NCI-H226 (cell line): ENCODE measurements around the gene MCF2L.

Experiments
- DNase-seq: peaks from one replicate; pipeline ENCODE4 v3.0.0-alpha.2; 2015

The MCF2L gene

DNA sequence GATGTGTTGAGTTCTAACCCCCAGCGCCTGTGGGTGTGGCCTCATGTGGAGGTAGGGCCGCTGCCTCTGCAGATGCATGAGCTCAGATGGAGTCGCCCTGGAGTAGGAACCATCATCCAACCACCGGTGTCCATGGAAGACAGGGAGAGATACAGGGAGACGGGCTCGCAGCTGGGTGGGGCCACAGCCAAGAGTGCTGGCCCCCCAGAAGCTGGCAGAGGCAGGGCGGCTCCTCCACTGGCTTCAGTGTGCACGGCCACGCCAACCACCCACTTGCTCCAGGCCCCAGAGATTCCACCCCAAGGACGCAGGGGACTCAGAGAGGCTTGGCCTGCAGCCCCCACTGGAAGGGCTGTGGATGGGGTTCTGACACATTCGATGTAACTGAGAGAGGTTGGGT, 5.4 kb upstream of the MCF2L start:
- no peak for DNase-seq

DNA sequence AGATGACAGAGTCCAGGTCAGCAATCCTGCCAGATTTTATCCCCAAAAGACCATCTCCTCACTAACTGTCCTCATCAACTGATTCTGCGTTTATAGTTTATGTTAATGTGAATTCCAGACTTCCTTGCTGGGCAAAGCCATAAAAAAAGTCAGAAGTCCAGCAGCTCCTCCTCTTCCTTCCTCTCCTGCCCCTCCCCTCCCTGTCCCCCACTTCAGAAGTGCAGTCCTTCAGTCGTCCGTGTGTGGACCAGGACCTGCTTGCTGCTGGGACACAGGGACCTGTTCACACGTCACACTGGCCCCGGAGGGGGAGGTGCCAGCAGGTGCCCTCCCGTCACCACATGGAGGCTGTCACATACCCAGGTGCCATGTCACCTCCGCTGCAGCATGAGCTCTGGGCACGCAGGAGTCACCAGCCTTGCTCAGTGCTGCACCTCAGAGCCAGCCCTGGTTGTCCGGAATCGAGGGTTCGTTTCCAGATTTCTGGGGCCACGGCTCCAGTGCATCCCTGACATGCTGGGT, 4.0 kb upstream of the MCF2L start:
- DNase-seq, result no peak

DNA sequence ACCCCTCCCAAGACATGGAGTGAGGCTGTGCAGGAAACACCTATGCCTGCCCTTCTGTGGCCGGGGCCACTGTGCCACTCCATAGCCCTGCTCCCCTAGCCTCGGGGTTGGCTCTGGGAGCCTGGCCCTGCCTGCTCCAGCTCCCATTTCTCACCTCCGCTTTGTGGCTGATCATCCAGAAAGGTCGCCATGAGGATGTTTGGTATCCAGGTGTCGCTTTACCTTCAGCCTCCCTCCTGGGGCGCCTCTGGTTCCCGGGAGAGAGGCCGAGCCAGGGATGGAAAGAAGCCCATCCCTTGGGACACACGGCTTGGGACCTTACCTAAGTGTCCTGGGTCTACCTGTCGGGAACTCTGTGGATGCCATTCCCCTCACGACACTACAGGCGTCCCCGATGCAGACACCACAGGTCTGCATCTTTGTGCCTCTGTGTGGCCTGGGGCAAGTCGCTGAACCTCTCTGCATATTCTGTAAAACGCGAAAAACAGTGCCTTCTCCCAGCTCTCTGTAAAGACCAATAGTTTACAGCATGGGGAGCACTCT, 3.4 kb upstream of the MCF2L start:
- no peak for DNase-seq

DNA sequence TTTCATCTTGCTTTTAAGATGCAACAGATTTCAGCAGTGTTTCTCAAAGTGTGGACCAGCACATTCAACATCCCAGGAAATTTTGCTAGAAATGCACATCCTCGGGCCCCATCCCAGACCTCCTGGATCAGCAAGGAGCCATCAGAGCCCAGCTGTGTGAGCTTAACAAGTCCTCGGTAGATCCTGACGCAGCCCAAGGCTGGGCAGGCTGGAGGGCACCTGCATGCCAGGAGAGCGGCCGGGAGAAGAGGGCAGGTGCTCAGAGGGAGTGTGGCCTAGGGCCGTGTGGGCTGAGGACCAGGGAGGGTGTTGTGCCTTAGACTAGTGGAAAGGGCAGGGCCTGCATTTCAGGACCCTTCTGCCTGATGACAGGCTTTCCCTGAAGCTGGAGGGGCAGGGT, 2.2 kb upstream of the MCF2L start:
- no peak for DNase-seq

DNA sequence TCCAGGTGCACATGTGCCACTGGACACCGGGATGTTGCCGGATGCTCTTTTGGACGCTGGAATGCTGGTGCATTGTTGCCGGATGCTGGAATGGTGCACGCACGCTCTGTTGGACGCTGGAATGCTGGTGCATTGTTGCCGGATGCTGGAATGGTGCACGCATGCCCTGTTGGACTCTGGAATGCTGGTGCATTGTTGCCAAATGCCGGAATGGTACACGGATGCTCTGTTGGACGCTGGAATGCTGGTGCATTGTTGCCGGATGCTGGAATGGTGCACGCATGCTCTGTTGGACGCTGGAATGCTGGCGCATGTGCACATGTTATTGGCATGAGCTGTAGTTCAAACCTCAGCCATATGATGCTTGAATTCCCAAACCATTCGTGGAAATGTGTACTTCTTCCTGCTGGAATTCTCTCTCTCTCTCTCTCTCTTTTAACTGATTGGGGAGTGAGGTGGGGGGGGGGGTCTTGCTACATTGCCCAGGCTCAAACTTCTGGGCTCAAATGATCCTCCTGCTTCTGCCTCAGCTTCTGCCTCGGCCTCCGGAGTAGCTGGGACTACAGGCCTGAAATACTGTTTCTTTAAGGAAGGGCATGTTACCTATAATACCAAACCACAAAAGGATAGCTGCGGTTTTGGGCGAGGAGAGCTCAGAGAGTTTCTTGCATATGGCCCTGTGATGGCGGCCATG, 1.2 kb upstream of the MCF2L start:
- no peak for DNase-seq

DNA sequence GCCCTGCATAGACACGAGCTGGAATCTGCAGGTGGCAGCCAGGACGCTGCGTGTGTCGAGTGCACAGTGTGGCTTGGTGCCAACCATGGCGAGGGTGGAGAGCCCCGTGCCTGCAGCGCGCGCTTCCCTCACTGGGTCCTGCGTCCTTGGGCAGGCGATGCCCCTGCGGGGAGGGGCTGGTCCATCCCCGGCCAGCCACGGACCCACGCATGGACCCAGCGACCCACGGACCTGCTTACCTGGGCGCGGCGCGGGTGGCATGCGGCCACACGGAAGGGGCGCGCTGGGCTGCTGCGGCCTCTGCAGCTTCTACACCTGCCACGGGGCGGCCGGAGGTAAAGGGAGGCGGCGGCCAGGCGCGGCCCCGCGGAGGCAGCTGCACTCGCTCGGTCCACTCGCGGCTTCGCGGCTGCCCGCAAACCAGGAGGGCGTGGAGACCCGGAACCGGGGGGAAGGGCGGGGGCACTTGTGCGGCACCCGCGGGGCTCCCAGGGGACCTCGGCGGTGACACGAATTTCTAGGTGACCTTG, 569 bp upstream of the MCF2L start:
- DNase-seq, result no peak

DNA sequence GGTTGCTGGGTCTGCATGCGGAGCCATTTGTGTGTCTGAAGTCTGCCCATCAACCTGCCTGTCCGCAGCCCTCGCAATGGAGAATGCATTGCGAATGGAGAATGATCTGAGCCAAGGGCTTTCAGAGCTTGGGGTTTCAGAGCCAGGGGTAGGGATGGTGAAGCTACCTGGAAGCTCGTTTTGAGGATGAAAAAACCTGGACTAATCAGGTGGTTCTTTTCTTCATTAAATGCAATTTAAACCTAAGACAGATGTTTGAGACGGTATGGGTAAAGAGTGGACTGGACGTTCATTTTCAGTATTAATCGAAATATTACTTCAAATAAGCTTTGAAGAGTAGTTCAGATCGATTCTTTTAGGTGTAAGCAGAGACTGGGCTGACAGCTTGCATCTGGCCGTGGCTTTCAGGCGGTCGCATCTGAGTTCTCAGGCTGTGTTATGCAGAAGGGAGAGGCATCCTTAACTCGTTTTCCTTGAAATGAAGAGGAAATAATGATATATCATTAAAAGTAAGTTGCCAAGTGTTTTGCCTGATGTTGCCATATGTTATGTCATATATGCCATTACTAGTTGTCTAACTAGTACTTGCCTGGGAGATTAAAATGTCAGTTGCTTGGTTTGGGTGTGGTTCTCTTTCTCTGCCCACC, 801 bp downstream of the MCF2L start:
- no peak for DNase-seq

DNA sequence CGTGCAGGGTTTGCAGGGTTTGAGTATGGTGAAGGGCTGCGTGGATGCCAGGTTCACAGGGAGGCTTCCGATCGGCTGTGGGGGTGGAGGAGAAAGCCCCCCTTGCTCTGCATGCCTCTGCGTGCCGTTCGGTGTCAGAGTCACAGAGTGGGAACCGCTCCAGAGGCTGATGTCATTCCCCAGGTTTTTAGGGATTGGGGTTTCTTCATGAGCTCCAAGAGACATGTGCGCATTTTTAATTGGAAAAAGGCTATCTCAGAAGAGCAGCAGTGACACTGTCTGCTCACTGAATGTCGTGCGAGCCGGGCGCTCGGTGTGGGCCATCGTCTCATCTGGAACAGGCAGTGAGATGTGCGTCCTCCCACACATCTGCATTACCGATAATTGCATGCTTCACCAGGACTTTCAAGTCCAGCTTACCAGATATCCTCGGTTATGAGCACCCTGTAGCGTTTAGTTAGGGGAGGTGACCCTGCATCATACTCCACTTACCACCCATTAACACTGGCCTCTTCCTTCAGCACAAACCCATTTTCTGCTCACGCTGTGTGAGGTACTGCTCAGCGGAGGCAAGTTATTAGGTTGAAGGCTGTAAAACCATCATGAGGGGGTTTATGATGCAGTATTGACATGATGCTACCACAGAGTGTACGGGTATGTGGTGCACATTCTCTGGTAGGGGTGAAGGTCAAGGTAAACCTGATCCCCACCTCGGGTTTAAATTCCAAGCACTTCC, 1.7 kb downstream of the MCF2L start:
- no peak for DNase-seq

DNA sequence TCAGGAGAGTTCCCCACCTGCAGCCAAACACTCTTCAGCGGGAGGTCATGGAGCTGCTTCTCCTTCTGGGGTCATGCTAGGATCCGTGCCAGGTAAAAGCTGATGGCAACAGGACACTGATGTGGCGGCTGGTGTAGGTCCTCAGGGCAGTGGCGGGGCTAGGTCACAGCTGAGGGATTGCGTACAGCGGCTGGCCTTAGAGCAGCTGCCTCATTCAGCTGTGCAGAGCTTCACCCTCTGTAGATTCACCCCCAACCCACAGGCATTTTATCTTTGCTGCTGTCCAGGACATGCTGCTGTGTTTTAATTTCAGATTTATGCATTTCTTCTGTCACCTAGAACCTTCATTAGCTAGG, 2.3 kb downstream of the MCF2L start:
- DNase-seq, result no peak

DNA sequence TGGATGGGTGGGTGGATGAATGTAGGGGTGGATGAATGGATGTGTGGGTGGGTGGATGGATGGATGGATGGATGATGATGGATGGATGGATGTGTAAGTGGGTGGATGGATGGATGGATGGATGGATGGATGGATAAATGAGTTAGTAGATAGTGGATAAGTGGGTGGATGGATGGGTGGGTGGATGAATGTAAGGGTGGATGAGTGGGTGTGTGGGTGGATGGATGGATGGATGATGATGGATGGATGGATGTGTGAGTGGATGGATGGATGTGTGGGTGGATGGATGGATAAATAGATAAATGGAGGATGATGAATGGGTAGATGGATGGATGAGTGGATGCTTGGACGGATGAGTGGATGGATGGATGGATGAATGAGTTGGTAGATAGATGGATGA, 3.2 kb downstream of the MCF2L start:
- no peak for DNase-seq

DNA sequence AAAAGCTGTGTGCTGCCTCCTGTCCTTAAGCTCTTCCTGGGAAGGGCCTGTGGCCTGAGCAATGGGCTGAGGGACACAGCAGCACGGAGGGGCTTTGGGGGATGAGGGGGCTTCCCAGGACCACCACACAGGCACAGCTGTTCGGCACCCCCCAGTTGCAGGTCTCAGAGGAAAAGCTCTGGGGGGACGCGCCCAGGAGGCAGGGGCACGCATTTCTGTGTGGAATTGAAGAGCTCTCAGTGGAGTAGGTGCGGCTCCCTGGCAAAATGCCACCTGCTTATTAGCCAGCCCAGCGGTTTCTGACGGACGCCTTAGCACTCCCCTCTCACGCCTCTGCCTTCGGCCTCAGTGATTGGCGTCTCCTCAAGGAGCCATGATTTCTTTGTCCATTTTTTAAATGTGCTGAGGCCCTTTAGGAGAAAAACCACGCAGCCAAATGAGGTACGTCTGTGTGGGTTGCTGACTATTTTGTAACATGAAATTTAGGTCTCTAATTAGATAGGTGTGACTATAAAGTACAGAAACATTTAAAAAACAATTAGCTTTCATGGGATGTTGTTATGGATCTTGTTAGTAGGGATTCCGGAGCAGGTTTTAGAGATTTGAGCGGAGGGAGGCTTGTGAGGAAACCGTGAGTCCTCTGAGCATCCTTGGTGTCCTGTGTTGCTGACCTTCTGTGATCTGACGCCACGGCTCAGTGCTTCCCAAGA, 4.0 kb downstream of the MCF2L start:
- DNase-seq, result no peak

DNA sequence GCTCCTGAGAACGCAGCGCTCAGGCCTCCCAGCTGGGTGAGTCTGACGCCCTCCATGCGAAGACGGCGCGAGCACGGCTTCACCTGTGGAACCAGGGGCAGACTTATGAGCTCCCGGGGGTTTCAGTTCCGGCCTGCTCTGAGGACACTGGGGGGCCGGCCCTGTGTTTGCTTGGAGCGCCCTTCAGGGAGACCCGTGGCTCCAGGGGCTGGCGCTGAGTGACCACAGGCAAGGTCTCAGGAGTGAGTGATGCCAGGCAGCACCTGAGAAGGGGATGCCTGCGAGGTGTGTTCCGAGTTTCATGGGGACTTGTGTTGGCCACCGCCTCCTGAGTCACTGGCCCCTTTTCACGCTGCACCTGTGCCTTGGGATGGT, 4.5 kb downstream of the MCF2L start:
- DNase-seq, result no peak

DNA sequence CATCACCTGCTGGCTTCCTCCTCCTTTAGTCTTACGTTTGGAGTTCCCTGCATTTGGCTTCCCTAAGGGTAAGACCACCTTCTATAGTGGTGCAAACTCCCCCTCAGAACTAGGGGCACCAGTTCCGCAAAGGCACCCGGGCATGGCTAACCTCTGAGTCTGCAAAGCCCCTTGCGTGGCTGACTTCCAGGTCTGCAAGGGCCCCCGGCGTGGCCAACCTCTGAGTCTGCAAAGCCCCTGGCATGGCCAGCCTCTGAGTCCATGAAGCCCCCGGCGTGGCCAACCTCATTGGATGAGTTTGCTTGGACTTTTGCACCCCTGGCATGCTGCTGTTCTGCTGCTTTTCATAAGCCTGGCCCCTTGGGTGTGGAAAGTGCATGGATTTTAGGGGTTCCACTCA, 5.1 kb downstream of the MCF2L start:
- no peak for DNase-seq

DNA sequence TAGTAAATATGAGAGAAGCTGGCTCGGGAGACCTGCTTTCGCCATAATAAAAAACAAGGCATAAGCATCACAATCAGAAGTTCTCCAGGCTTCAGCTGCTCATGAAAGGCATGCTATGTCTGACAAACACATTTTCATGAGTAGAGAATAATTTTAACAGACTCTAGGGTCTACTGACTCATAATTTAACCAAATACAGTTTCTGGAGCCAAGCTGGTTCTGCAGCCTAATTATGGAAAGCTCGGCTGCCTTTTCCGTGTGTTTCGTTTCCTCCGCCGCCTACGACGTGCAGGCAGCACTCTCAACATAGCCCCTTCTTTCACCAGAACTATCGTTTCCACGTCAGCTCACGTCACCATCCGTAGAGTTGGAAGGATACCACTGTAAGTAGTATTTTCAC, 5.7 kb downstream of the MCF2L start:
- no peak for DNase-seq

DNA sequence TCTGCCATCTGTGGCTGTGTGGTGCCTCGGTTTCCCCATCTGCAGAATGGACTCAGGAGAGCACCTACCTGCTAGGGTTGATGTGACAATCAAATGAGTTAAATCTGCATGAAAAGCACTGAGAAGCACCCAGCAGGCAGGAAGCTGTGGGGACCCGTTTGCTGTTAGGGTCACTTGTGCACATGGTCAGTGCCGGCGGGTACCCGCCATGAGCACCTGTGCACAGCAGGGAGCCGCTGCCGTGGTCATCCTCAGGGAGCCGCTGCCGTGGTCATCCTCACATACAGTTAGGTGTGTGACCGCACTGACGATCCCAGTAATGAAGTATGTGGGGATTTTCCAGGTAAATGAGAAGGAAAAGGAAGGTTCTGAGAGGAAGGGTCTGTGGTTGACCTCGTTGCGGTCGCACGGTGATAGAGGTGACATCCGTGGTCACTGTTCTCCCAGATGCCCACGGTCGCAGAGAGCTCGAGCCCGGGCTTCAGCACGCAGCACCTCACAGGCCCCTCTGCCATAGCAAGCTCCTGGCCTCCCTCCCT, 6.5 kb downstream of the MCF2L start:
- no peak for DNase-seq

DNA sequence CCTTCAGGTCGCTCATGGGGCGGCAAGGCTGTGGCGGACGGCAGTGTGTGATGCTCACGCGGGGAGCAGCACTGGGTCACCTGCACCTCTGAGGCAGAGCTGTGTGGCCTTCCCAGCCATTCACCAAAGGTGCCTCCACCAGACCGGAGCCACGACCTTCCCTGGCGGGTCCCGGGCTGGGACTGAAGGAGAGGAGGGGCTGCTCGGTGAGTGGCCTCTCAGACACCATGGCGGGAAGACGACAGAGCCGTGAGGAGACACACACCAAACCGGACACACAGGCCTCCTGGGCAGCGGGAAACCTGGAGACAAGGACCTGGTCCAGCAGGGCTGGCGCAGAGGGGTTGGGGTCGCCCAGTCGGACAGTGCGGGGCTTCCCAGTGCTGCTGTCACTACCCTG, 7.5 kb downstream of the MCF2L start:
- no peak for DNase-seq

DNA sequence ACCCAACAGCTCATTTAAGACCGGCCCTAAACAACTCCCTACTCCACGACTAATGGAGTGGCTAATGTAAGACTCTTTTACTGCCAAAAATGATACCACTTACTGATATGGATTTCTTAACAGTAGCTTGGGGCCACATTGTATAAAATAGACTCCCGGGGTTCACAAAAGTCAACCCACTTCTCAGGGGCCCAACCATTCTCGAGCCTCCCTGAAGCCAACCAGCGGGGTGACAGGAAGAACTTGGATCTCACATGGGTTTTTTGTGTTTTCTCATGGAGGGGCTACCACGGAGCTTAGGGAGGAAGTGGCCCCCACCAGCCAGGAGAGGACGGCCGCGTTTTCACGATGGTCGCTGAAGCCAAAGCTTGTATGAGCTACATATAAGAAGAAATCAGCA, 8.1 kb downstream of the MCF2L start:
- no peak for DNase-seq

DNA sequence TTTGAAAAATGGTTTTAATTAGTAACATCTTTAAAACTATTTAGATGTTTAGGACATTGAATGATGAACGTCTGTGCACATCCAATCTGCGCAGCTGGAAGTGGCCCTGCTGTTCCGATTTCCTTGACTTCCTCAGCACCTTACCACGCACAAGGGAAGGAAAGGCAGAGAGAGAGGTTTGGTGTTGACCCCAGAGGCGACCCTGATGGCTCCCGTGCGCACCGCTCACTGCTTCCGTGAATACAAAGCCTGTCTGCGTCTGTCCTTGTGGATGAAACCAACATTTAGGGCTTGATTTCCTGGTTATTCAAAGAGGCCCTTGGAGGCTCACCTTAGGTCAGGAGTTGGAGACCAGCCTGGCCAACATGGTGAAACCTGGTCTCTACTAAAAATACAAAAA, 8.5 kb downstream of the MCF2L start:
- DNase-seq, result no peak

DNA sequence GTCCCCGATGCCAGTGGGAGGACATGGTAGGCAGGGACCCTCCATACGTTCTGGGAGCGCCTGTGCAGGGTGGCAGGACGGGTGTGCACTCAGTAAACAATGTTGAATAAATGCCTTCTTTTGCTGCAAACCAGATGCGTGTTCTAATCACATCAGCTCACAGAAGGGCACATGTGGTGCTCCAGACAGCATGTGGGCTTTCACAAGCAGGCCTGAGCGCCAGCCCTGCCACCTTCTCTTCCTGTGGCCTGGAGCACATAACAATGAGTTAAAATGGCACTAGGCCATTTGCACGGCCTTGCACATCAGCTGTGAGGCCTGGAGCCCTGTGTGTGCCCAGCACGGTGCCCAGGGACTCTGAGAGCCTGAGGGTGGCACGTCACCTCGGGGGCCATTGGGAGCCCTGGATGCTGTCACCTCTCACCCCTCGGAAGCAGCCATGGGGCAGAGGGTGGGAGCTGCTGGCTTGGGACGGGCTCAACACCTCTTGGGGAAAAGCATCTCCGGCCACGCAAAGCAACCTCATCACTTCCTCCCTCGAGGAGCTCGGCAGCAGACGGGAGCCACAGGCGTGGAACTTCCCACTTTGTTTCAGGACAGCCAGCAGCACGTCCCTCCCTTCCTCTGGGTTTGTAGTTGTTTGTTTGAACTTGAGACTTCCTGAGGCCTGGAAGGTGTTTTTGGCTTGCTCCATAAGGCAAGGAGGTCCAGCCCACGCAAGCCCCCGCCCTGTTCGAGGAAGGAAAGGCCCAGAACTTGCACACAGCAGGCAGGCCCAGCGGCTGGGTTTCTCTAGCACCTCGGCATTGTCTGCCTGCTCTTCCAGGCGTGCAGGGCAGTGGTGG, 9.8 kb downstream of the MCF2L start:
- DNase-seq, result no peak

DNA sequence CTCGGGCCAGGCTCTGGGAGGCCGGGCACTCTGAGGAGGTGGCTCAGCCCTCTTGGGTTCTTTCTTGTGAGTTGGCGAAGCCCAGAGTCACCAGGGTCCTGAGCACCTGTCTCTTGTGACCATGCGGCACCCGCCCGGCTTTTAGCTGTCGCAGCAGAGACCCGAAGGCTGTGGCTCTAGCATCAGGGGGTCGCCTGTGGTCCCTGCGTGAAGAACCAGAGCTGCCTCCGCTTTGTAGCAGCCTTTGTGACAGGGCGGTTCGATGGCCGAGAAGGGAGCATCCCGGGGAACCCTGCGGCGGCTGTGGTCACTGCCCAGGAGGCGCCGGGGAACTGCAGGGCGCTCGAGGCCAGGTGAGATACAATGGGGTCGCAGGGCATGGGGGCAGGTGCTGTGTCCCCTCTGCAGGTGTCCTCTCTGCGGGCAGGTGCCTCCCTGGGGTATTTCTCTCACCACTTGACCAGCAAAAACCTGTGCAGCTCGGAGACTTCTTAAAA, 10.4 kb downstream of the MCF2L start:
- DNase-seq, result no peak

DNA sequence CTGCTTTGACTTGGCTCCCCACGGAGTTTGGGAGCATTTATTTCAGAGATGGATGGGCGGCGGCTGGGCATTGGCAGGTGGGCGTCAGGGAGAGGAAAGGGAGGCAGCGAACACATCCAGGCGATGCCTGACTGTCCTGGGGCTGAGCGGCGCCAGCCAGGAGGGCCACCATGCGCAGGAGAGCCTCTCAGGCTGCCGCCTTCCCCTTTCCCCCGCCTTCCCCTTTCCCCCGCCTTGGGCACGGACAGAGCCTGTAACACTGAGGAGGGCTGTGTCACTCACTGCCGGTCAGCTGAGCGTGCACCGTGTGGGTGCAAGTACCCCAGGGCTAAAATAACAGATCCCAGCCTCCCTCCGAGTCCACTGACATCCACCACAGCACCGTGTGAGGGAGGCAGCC, 11.4 kb downstream of the MCF2L start:
- no peak for DNase-seq

DNA sequence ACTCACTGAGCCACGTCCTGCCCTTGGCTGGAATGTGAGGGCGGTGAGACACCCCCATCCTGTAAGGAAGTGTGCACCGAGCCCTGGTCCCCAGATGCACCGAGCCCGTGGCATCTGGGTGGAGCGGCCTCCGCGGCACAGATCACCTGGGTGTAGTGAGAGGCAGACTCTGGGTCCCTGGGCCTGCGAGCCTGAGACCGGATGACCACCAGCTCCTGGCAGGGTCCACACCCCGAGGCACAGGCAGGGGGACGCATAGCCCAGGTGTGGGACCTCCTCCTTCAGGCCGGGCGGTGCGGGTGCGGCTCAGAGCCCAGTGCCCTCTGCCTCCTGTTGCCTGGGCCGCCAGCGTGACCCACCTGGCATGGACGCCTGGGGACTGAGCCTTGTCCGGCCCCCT, 12.4 kb downstream of the MCF2L start:
- no peak for DNase-seq
